GM12878 (cell line): ENCODE results near the gene SLC35G6.

Experiments used
- BRCA1 ChIP-seq: IDR thresholded peaks from 2 replicates; pipeline ENCODE4 v1.6.1; 2011; ENCODE audit warnings: low read depth, low read length, improper control_type of control experiment
- CTCF ChIP-seq, 3 experiments: IDR thresholded peaks in 2 of 3; conservative IDR thresholded peaks in 1 of 3; 2 replicates each; pipeline ENCODE4 v1.5.1; 2011; ENCODE audit warnings: low read depth in 3 of 3, low read length in 3 of 3, mild to moderate bottlenecking in 3 of 3, control low read depth in 2 of 3, moderate library complexity in 2 of 3, inconsistent platforms in 1 of 3, mixed read lengths in 1 of 3; ENCODE audit not compliant: control insufficient read depth in 2 of 3, insufficient read depth in 1 of 3; ENCODE audit errors: extremely low read depth in 1 of 3
- CUX1 ChIP-seq: IDR thresholded peaks from 2 replicates; pipeline ENCODE4 v1.6.1; 2012; ENCODE audit warnings: improper control_type of control experiment, low read depth, low read length; ENCODE audit not compliant: insufficient replicate concordance
- EZH2 ChIP-seq: IDR thresholded peaks from 2 replicates; pipeline ENCODE4 v1.6.1; 2012; ENCODE audit warnings: low read depth, mild to moderate bottlenecking, control low read depth, inconsistent platforms, low read length, borderline replicate concordance; ENCODE audit not compliant: control insufficient read depth
- HCFC1 ChIP-seq: fragments of 150-350 bp; IDR thresholded peaks from 2 replicates; pipeline ENCODE4 v1.6.1; 2014; ENCODE audit warnings: low read length
- JUNB ChIP-seq: IDR thresholded peaks from 2 replicates; pipeline ENCODE4 v1.6.1; 2016; ENCODE audit warnings: antibody characterized with exemption, mild to moderate bottlenecking
- KDM1A ChIP-seq: fragments of 200-600 bp; sonication (generic); IDR thresholded peaks from 2 replicates; pipeline ENCODE4 v1.6.1; 2016; ENCODE audit warnings: borderline replicate concordance
- POLR2AphosphoS2 ChIP-seq: IDR thresholded peaks from 2 replicates; pipeline ENCODE4 v1.6.1; 2011; ENCODE audit warnings: low read depth, mild to moderate bottlenecking, low read length, improper control_type of control experiment, moderate library complexity
- SP1 ChIP-seq: IDR thresholded peaks from one replicate; pipeline ENCODE4 v1.6.1; 2011; ENCODE audit warnings: low read depth, low read length

- TF ChIP-seq EZH2 (no peak), BRCA1 (peak; percentile 66; the same call in 1 of the 2 replicates), CTCF (IDR thresholded peaks at IDR 0.05 in 2 of 3, conservative IDR thresholded peaks at IDR 0.05 in 1 of 3; ENCODE audit: control insufficient read depth in 2 of 3, extremely low read depth in 1 of 3, insufficient read depth in 1 of 3, low read depth in 3 of 3, low read length in 3 of 3) (no peak), SP1 (no peak), CUX1 (no peak), HCFC1 (no peak), KDM1A (no peak), JUNB (no peak), POLR2AphosphoS2 (peak; percentile 35; the same call in 1 of the 2 replicates)
Measured at GRCh38 chr17:7439462-7440112, 41.7 kb upstream of the SLC35G6 start, which contains the start of gene FGF11.
